RCC 7860 (cell line): ENCODE measurements around the gene COPG1.
A peak's percentile ranks its signal among the peaks of the same experiment; 100 is the strongest.

Experiments
- DNase-seq: peaks from one replicate; pipeline ENCODE4 v3.0.0-alpha.2; 2015; ENCODE audit warnings: low spot score
- FAIRE-seq: peaks from 2 replicates; lab custom pipeline; 2012; peaks lifted over from hg19 to GRCh38; lab: Jason Lieb, UNC

COPG1 gene

GRCh38 chr3:129278966-129279906 is 29.8 kb downstream of the COPG1 start:
- FAIRE-seq (no peak), DNase-seq (peak; percentile 52)

GRCh38 chr3:129280183-129280582 is 30.8 kb downstream of the COPG1 start:
- DNase-seq (no peak), FAIRE-seq (no peak)

GRCh38 chr3:129281726-129282125 is 32.3 kb downstream of the COPG1 start:
- FAIRE-seq (no peak), DNase-seq (no peak)

GRCh38 chr3:129282727-129283327 is 33.4 kb downstream of the COPG1 start:
- FAIRE-seq = no peak
- DNase-seq = no peak

GRCh38 chr3:129286081-129286480 is 36.7 kb downstream of the COPG1 start:
- FAIRE-seq (no peak), DNase-seq (no peak)

- FAIRE-seq (no peak), DNase-seq (no peak)
Measured at GRCh38 chr3:129288446-129288845, 39.0 kb downstream of the COPG1 start.

- DNase-seq (no peak), FAIRE-seq (no peak)
Measured at GRCh38 chr3:129289201-129289921, 40.0 kb downstream of the COPG1 start.

GRCh38 chr3:129291236-129291886 is 42.0 kb downstream of the COPG1 start:
- FAIRE-seq (no peak), DNase-seq (no peak)

GRCh38 chr3:129295286-129295685 is 45.9 kb downstream of the COPG1 start:
- DNase-seq (no peak), FAIRE-seq (no peak)

GRCh38 chr3:129304146-129304961 is 54.9 kb downstream of the COPG1 start:
- DNase-seq = no peak
- FAIRE-seq = no peak

GRCh38 chr3:129304962-129305222 is 55.5 kb downstream of the COPG1 start:
- FAIRE-seq (no peak), DNase-seq (no peak)

GRCh38 chr3:129305592-129306091 is 56.2 kb downstream of the COPG1 start:
- no peak for FAIRE-seq
- no peak for DNase-seq

- FAIRE-seq = no peak
- no peak for DNase-seq
Measured at GRCh38 chr3:129308636-129309035, 59.2 kb downstream of the COPG1 start.

GRCh38 chr3:129310111-129311011 is 61.0 kb downstream of the COPG1 start:
- FAIRE-seq (no peak), DNase-seq (no peak)

- DNase-seq = no peak
- no peak for FAIRE-seq
Measured at GRCh38 chr3:129311054-129311902, 61.9 kb downstream of the COPG1 start.

- DNase-seq (no peak), FAIRE-seq (no peak)
Measured at GRCh38 chr3:129312021-129312639, 62.7 kb downstream of the COPG1 start.

- FAIRE-seq (no peak), DNase-seq (no peak)
Measured at GRCh38 chr3:129312671-129313414, 63.4 kb downstream of the COPG1 start.

- no peak for DNase-seq
- FAIRE-seq = no peak
Measured at GRCh38 chr3:129313415-129313664, 63.9 kb downstream of the COPG1 start.
